ENCODE results near the gene MAP3K4. TPM values are rescaled to one million over a fixed set of nuclear protein-coding genes. Genes with fewer than 3 reads are reported as not detected.
A peak's percentile ranks its signal among the peaks of the same experiment; 100 is the strongest.

MAP3K4 gene
- total and polyA plus RNA-seq, 4 experiments from 2014 or later: 5.7 to 90.1 (median 54.4) TPM

DNA sequence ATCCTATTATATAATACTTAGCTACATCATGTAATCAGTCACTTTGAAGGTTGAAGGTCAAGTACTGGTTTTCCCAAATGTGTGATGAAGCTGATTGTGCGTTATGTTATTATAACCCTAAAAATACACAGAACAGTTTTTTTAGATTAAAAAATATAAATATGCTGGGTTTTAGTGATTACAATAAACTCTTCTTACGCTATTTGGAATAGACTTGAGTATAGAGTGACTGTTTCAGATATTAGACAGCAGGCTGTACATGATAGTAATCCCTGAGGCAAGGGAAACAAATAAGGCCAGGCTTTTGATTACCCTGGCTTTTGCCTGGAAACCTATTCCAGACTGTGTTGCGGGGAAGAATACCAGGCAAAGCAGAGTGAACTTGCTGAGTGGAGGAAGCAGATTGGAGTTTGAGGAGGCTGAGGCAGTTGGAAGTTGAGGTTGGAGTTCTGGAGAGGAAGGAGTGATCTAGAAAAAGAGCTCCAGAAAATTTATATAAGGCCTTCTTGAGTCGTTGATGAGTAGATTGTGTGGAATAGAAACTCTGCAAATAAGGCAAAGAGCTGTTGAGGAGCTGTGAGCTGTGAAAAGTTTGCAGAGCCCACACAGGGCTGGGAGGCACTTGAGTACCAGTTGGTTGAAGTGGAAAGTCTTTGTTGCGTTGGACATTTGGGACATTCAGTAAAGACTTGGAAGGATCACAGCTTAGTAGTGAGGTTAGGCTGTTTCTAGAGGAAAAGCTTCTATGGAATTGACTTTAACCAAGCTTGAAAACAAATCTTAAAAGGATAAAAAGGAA, 26.4 kb downstream of the MAP3K4 start:
- POLR2A ChIA-PET (ENCODE audit: partially characterized antibody): no interaction called here
- H3K27me3 ChIP-seq (ENCODE audit: insufficient read depth, low read length): no peaks in the 10 kb centered on the region
- Mint-ChIP-seq H3K4me3 (peak overlapping the region in 1 of 8 donors; percentile 22), H3K27me3 (no peaks in the 10 kb centered on the region), H3K4me1 (peaks cover 31 to 64% (median 53%) of the 10 kb centered on the region in 4 donors), H3K27ac (peak overlapping the region in 3 of 7 donors; percentile 24 to 85 (median 77)), H3K36me3 (peaks cover 17 to 31% of the 10 kb centered on the region in 2 donors), H3K9me3 (no peaks in the 10 kb centered on the region)
- H3K4me3 ChIP-seq (ENCODE audit: low read length in 2 of 2): no peak overlapping the region
- intact Hi-C loops (cut with micrococcal nuclease): no loop called here
- no peaks in the 10 kb centered on the region for H3K4me1 ChIP-seq (ENCODE audit: insufficient read depth, low read length)
- no peaks in the 10 kb centered on the region for H3K9me3 ChIP-seq (ENCODE audit: control insufficient read depth in 1 of 2, low read length in 2 of 2)
- DNase-seq: no peak
- H3K27ac ChIP-seq (ENCODE audit: low read depth, low read length): no peak overlapping the region
- CTCF ChIA-PET (ENCODE audit: partially characterized antibody): no interaction called here
- no peaks in the 10 kb centered on the region for H3K36me3 ChIP-seq (ENCODE audit: insufficient read depth, low read length)

GRCh38 chr6:161019324-161019839, 27.8 kb downstream of the MAP3K4 start:
- H3K27ac ChIP-seq (ENCODE audit: low read depth, low read length): no peak overlapping the region
- no peaks in the 10 kb centered on the region for H3K9me3 Mint-ChIP-seq
- CTCF ChIA-PET (ENCODE audit: partially characterized antibody): no interaction called here
- POLR2A ChIA-PET (ENCODE audit: partially characterized antibody): no interaction called here
- no peaks in the 10 kb centered on the region for H3K36me3 ChIP-seq (ENCODE audit: insufficient read depth, low read length)
- peak overlapping the region in 1 of 7 donors; percentile 44 for H3K27ac Mint-ChIP-seq
- peaks cover 26 to 50% (median 45%) of the 10 kb centered on the region in 4 donors for H3K4me1 Mint-ChIP-seq
- no peak for DNase-seq
- H3K4me1 ChIP-seq (ENCODE audit: insufficient read depth, low read length): no peaks in the 10 kb centered on the region
- intact Hi-C loops (cut with micrococcal nuclease): no loop called here
- no peak overlapping the region for H3K4me3 ChIP-seq (ENCODE audit: low read length in 2 of 2)
- H3K27me3 ChIP-seq (ENCODE audit: insufficient read depth, low read length): no peaks in the 10 kb centered on the region
- H3K9me3 ChIP-seq (ENCODE audit: control insufficient read depth in 1 of 2, low read length in 2 of 2): no peaks in the 10 kb centered on the region
- no peaks in the 10 kb centered on the region for H3K27me3 Mint-ChIP-seq
- H3K36me3 Mint-ChIP-seq: peaks cover 20 to 30% of the 10 kb centered on the region in 2 donors
- H3K4me3 Mint-ChIP-seq: no peak overlapping the region

DNA sequence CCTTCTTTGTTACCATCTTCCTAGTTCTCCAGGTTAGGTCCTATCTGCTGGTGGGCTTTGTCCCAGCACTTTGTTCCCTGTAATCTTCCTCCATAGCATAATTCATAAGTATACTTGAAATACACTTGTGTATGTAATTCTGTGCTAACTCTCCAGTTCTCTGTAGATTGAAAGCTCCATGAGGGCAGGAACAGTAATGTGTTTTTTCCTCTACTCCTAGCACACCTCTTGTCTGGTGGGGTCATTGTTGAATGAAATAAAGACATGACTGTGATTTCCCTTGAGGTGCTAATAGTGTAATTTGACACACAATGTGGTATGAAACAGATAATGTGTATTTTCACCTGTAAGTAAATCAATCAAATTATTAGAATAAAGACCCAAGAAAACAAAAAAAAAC, 30.0 kb downstream of the MAP3K4 start:
- ChIA-PET CTCF (ENCODE audit: partially characterized antibody) (no interaction called here), POLR2A (ENCODE audit: partially characterized antibody) (no interaction called here)
- H3K4me3 ChIP-seq (ENCODE audit: low read length in 2 of 2): no peak overlapping the region
- no peaks in the 10 kb centered on the region for H3K27me3 ChIP-seq (ENCODE audit: insufficient read depth, low read length)
- DNase-seq: no peak
- H3K4me3 Mint-ChIP-seq: peak overlapping the region in 1 of 8 donors; percentile 11
- no peaks in the 10 kb centered on the region for H3K9me3 ChIP-seq (ENCODE audit: control insufficient read depth in 1 of 2, low read length in 2 of 2)
- no peak overlapping the region for H3K27ac ChIP-seq (ENCODE audit: low read depth, low read length)
- H3K36me3 Mint-ChIP-seq: peaks cover 29 to 30% of the 10 kb centered on the region in 2 donors
- H3K4me1 ChIP-seq (ENCODE audit: insufficient read depth, low read length): no peaks in the 10 kb centered on the region
- H3K27me3 Mint-ChIP-seq: no peaks in the 10 kb centered on the region
- intact Hi-C loops (cut with micrococcal nuclease): no loop called here
- H3K4me1 Mint-ChIP-seq: peaks cover 27 to 42% (median 37%) of the 10 kb centered on the region in 4 donors
- no peaks in the 10 kb centered on the region for H3K36me3 ChIP-seq (ENCODE audit: insufficient read depth, low read length)
- H3K9me3 Mint-ChIP-seq: peaks cover 0 to 3% (median 0%) of the 10 kb centered on the region in 8 donors
- H3K27ac Mint-ChIP-seq: peak overlapping the region in 1 of 7 donors; percentile 69

DNA sequence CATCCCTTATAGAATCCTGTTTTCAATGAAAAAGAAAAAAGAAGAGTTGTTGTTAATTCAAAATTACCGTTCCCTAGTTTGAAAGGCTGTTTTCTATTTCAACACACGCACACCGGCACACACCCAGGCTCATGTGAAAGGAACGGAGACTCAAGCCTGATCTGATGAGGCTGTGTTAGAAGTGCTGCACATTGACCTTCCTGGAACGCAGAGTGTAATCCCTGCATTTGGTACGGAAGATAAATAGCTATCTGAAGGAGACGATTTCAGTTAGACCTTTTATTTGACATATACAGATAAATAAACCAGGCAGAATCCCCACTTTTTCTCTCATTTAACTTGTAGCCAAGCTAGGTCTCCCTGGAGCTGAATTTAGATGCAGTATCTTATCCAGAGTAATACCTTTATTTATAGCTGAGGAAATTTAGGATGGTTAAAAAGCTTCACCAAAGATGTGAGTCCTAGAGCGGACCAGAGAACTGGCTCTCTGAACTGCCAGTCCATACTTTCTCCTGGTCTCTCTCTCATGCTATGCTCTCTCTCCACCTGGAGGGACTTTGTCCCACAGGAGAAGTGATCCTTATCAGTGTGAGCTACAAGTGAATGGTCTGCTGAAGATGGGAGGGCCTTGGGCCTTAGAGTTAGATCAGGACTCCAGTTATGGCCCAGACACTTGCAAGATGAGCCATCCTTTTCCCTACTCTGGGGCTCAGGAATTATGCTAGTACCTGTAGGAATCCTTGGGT, 30.6 kb downstream of the MAP3K4 start:
- peaks cover 0 to 3% (median 0%) of the 10 kb centered on the region in 8 donors for H3K9me3 Mint-ChIP-seq
- ChIA-PET POLR2A (ENCODE audit: partially characterized antibody) (interaction anchor here (1.3 kb wide), 1 partner anchor 25 kb away, joined by 3 read pairs; no protein-coding TSS in a partner anchor), CTCF (ENCODE audit: partially characterized antibody) (no interaction called here)
- H3K27ac ChIP-seq (ENCODE audit: low read depth, low read length): no peak overlapping the region
- H3K36me3 ChIP-seq (ENCODE audit: insufficient read depth, low read length): no peaks in the 10 kb centered on the region
- H3K4me1 ChIP-seq (ENCODE audit: insufficient read depth, low read length): peaks cover 2% of the 10 kb centered on the region
- DNase-seq: no peak
- H3K4me3 Mint-ChIP-seq: no peak overlapping the region
- no peaks in the 10 kb centered on the region for H3K27me3 ChIP-seq (ENCODE audit: insufficient read depth, low read length)
- peaks cover 30 to 32% of the 10 kb centered on the region in 2 donors for H3K36me3 Mint-ChIP-seq
- intact Hi-C loops (cut with micrococcal nuclease): no loop called here
- no peak overlapping the region for H3K4me3 ChIP-seq (ENCODE audit: low read length in 2 of 2)
- no peaks in the 10 kb centered on the region for H3K27me3 Mint-ChIP-seq
- H3K27ac Mint-ChIP-seq: no peak overlapping the region
- H3K4me1 Mint-ChIP-seq: peaks cover 28 to 43% (median 38%) of the 10 kb centered on the region in 4 donors
- no peaks in the 10 kb centered on the region for H3K9me3 ChIP-seq (ENCODE audit: control insufficient read depth in 1 of 2, low read length in 2 of 2)

- H3K9me3 Mint-ChIP-seq: peaks cover 0 to 3% (median 0%) of the 10 kb centered on the region in 8 donors
- no peak for DNase-seq
- Histone ChIP-seq H3K4me3 (ENCODE audit: low read length in 2 of 2) (no peak overlapping the region), H3K27ac (ENCODE audit: low read depth, low read length) (no peak overlapping the region), H3K27me3 (ENCODE audit: insufficient read depth, low read length) (no peaks in the 10 kb centered on the region), H3K4me1 (ENCODE audit: insufficient read depth, low read length) (peaks cover 5% of the 10 kb centered on the region), H3K9me3 (ENCODE audit: control insufficient read depth in 1 of 2, low read length in 2 of 2) (no peaks in the 10 kb centered on the region), H3K36me3 (ENCODE audit: insufficient read depth, low read length) (no peaks in the 10 kb centered on the region)
- intact Hi-C loops (cut with micrococcal nuclease): no loop called here
- H3K27me3 Mint-ChIP-seq: no peaks in the 10 kb centered on the region
- ChIA-PET POLR2A (ENCODE audit: partially characterized antibody) (interaction anchor here (1.3 kb wide), 1 partner anchor 26 kb away, joined by 3 read pairs; no protein-coding TSS in a partner anchor), CTCF (ENCODE audit: partially characterized antibody) (no interaction called here)
- H3K27ac Mint-ChIP-seq: no peak overlapping the region
- H3K4me1 Mint-ChIP-seq: peaks cover 28 to 49% (median 40%) of the 10 kb centered on the region in 4 donors
- no peak overlapping the region for H3K4me3 Mint-ChIP-seq
- H3K36me3 Mint-ChIP-seq: peaks cover 30 to 32% of the 10 kb centered on the region in 2 donors
Observed at GRCh38 chr6:161023316-161023715, 31.7 kb downstream of the MAP3K4 start.

DNA sequence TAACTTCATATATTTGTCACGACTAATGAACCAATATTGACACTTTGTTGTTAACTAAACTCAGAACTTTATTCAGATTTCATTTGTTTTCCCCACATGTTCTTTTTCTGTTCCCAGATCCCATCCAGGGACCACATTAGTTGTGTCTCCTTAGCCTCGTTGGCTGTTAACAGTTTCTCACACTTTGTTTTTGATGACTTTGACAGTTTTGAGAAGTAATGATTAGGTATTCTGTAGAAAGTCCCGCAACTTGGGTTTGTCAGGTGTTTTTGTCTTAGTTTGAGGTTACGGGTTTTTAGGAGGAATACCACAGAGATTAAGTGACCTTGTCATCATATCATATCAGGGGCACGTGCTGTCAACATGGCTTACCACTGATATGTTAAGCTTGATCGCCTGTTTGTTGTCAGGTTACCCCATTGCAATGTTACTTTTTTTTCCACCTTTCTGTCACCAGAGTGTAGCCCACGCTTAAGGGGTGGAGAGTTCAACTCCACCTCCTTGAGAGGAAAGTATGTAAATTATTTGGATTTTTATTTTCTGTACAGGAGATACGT, 32.9 kb downstream of the MAP3K4 start:
- Mint-ChIP-seq H3K36me3 (peaks cover 28 to 32% of the 10 kb centered on the region in 2 donors), H3K9me3 (peaks cover 0 to 3% (median 0%) of the 10 kb centered on the region in 8 donors), H3K27me3 (no peaks in the 10 kb centered on the region), H3K4me1 (peaks cover 33 to 49% (median 42%) of the 10 kb centered on the region in 4 donors), H3K27ac (peak overlapping the region in 4 of 7 donors; percentile 52 to 75 (median 64)), H3K4me3 (peak overlapping the region in 3 of 8 donors; percentile 2 to 41 (median 38))
- Histone ChIP-seq H3K27ac (ENCODE audit: low read depth, low read length) (no peak overlapping the region), H3K4me1 (ENCODE audit: insufficient read depth, low read length) (peaks cover 14% of the 10 kb centered on the region), H3K9me3 (ENCODE audit: control insufficient read depth in 1 of 2, low read length in 2 of 2) (no peaks in the 10 kb centered on the region), H3K36me3 (ENCODE audit: insufficient read depth, low read length) (no peaks in the 10 kb centered on the region), H3K27me3 (ENCODE audit: insufficient read depth, low read length) (no peaks in the 10 kb centered on the region), H3K4me3 (ENCODE audit: low read length in 2 of 2) (no peak overlapping the region)
- DNase-seq: peak in 1 of 5 donors; percentile 18
- POLR2A ChIA-PET (ENCODE audit: partially characterized antibody): no interaction called here
- CTCF ChIA-PET (ENCODE audit: partially characterized antibody): no interaction called here
- intact Hi-C loops (cut with micrococcal nuclease): no loop called here

All from CD4-positive, alpha-beta memory T cell (primary cell).